ENCODE data around the gene FBRS. TPM values are rescaled to one million over a fixed set of nuclear protein-coding genes. Genes with fewer than 3 reads are reported as not detected.

The FBRS gene
- total and polyA plus RNA-seq, 2 of the 8 experiments (the other 6 are each of a cell fraction or from before 2014, with no cell fraction given): 2.4 to 13.9 TPM

GRCh38 chr16:30715750-30716445, 57.7 kb downstream of the FBRS start:
- H3K79me2 ChIP-seq (ENCODE audit: control insufficient read depth in 1 of 2, insufficient read depth in 2 of 2, low read length in 2 of 2): no peaks in the 10 kb centered on the region
- no peak overlapping the region for H4K5ac ChIP-seq (ENCODE audit: insufficient read length, low read depth, low read length)
- no peak overlapping the region for H3K14ac ChIP-seq (ENCODE audit: insufficient read length)
- no peaks in the 10 kb centered on the region for H3K79me1 ChIP-seq (ENCODE audit: low read depth, low read length)
- no peaks in the 10 kb centered on the region; the same call in 1 of the 2 replicates for H3K23me2 ChIP-seq (ENCODE audit: low read depth, low read length)
- no peak overlapping the region for H3K4ac ChIP-seq (replicated peaks; ENCODE audit: insufficient read length, low read depth, low read length)
- peaks cover 42 to 81% (median 68%) of the 10 kb centered on the region in 4 experiments for H3K36me3 ChIP-seq (ENCODE audit: control insufficient read depth in 2 of 4, insufficient read depth in 4 of 4, low read length in 3 of 4)
- no peak overlapping the region for H3K4me3 ChIP-seq (ENCODE audit: extremely low read depth in 1 of 4, insufficient read depth in 2 of 4, low read depth in 3 of 4, low read length in 4 of 4)
- H3K4me1 ChIP-seq (replicated peaks in 1 of 4; ENCODE audit: control insufficient read depth in 3 of 4, insufficient read depth in 4 of 4, low read length in 3 of 4): no peaks in the 10 kb centered on the region
- H3K4me2 ChIP-seq (ENCODE audit: insufficient read depth in 1 of 2, low read depth in 2 of 2, low read length in 2 of 2): no peak overlapping the region
- ChIA-PET POLR2A (ENCODE audit: partially characterized antibody) (interaction anchor here (0.8 to 1.0 kb wide), 2 partner anchors 12 to 17 kb away, joined by 3 to 4 read pairs; partner anchors contain the start of gene SRCAP), CTCF (ENCODE audit: partially characterized antibody) (no interaction called here)
- H2AFZ ChIP-seq (ENCODE audit: low read length): no peak overlapping the region
- H4K91ac ChIP-seq (replicated peaks; ENCODE audit: insufficient read length, low read length): no peak overlapping the region
- H4K20me1 ChIP-seq (replicated peaks in 1 of 2; ENCODE audit: control insufficient read depth in 1 of 2, insufficient read depth in 2 of 2, low read length in 2 of 2): peaks cover 10 to 13% of the 10 kb centered on the region in 2 experiments
- DNase-seq (ENCODE audit: low read depth in 1 of 2, low spot score in 2 of 2) (no peak), FAIRE-seq (no peak)
- no peak overlapping the region for H2BK12ac ChIP-seq (ENCODE audit: low read depth, low read length)
- no peak overlapping the region for H3K9ac ChIP-seq (replicated peaks in 1 of 4; ENCODE audit: extremely low read depth in 1 of 4, low read depth in 3 of 4, low read length in 3 of 4)
- no peak overlapping the region for H3K18ac ChIP-seq (ENCODE audit: extremely low read depth, low read length)
- 93% methylated on average over 17 of the region's 17 CpGs; no CpG with 5 or more reads in 1 of the 2 experiments for WGBS, 2 experiments (ENCODE audit: extremely low coverage in 1 of 2, insufficient coverage in 1 of 2, insufficient read length in 1 of 2, insufficient replicate concordance in 2 of 2, low coverage in 1 of 2, low lambda C conversion rate in 2 of 2, missing lambda C conversion rate in 1 of 2)
- TF ChIP-seq EGR1 (IDR thresholded peaks at IDR 0.05; ENCODE audit: borderline replicate concordance, low read depth, low read length) (no peak), RXRA (IDR thresholded peaks at IDR 0.05; ENCODE audit: insufficient read depth, low read depth, low read length) (no peak), CHD1 (IDR thresholded peaks at IDR 0.05; ENCODE audit: low read depth, low read length) (no peak), HDAC6 (IDR thresholded peaks at IDR 0.05; ENCODE audit: low read depth, low read length) (no peak), CHD2 (IDR thresholded peaks at IDR 0.05; ENCODE audit: low read length) (no peak), GABPA (IDR thresholded peaks at IDR 0.05; ENCODE audit: borderline replicate concordance, insufficient read depth, low read length) (no peak), ATF3 (IDR thresholded peaks at IDR 0.05; ENCODE audit: insufficient read depth, low read depth, low read length) (no peak), EZH2 (IDR thresholded peaks at IDR 0.05; ENCODE audit: low read depth, low read length, severe bottlenecking) (no peak), SIN3A (conservative IDR thresholded peaks at IDR 0.05 in 1 of 2, IDR thresholded peaks at IDR 0.05 in 1 of 2; ENCODE audit: low read depth in 1 of 2, low read length in 2 of 2) (no peak), SP2 (IDR thresholded peaks at IDR 0.05; ENCODE audit: low read length) (no peak), PHF8 (conservative IDR thresholded peaks at IDR 0.05; ENCODE audit: low read depth, low read length) (no peak)
- H3K27me3 ChIP-seq (replicated peaks in 1 of 4; ENCODE audit: control insufficient read depth in 3 of 4, extremely low read depth in 1 of 4, insufficient read depth in 3 of 4, low read length in 3 of 4): no peaks in the 10 kb centered on the region
- H2BK20ac ChIP-seq (ENCODE audit: low read length): no peak overlapping the region
- H3K56ac ChIP-seq (replicated peaks; ENCODE audit: insufficient read length, low read depth, low read length): no peak overlapping the region
- no peak overlapping the region for H3K23ac ChIP-seq (ENCODE audit: insufficient read length)
- no peak overlapping the region for H2BK120ac ChIP-seq (replicated peaks; ENCODE audit: low read depth, low read length)
- no peak overlapping the region for H4K8ac ChIP-seq (ENCODE audit: extremely low read depth, insufficient read depth, low read length)
- no peak overlapping the region for H3K27ac ChIP-seq (ENCODE audit: low read depth, low read length)
- H2BK5ac ChIP-seq (ENCODE audit: low read depth, low read length): no peak overlapping the region
- H2AK5ac ChIP-seq (ENCODE audit: low read depth, low read length): no peak overlapping the region
- H2BK15ac ChIP-seq (ENCODE audit: low read length): no peak overlapping the region
- no peaks in the 10 kb centered on the region for H3K9me3 ChIP-seq (ENCODE audit: insufficient read depth in 2 of 2, low read depth in 1 of 2, low read length in 1 of 2)
